H9 (cell line): ENCODE data around the gene IFNA21. TPM values are rescaled to one million over a fixed set of nuclear protein-coding genes. Genes with fewer than 3 reads are reported as not detected.
"Not testable (repeated sequence)": the region's sequence is repeated elsewhere in the genome, so short reads cannot be mapped to it uniquely, and the experiment has no call there.

Experiments
- DNase-seq: peaks from one replicate; pipeline ENCODE4 v3.0.0-alpha.2; 2017
- H2AFZ ChIP-seq: one replicate; pipeline ENCODE4 v1.6.1; 2013; ENCODE audit warnings: mild to moderate bottlenecking, low read length, control low read depth, moderate library complexity
- H2AK5ac ChIP-seq: 2 replicates; pipeline ENCODE4 v1.6.1; 2013; ENCODE audit warnings: low read length, control low read depth, mixed read lengths; ENCODE audit not compliant: insufficient read length
- H2BK120ac ChIP-seq: one replicate; pipeline ENCODE4 v1.6.1; 2013; ENCODE audit warnings: low read depth, mild to moderate bottlenecking, low read length, control low read depth, inconsistent platforms; ENCODE audit not compliant: poor library complexity, severe bottlenecking
- H2BK12ac ChIP-seq: 2 replicates; pipeline ENCODE4 v1.6.1; 2013; ENCODE audit warnings: low read length, control low read depth, mixed read lengths, low read depth; ENCODE audit not compliant: insufficient read length
- H2BK15ac ChIP-seq: 2 replicates; pipeline ENCODE4 v1.6.1; 2013; ENCODE audit warnings: low read depth, low read length, control low read depth
- H2BK20ac ChIP-seq: one replicate; pipeline ENCODE4 v1.6.1; 2013; ENCODE audit warnings: low read depth, mild to moderate bottlenecking, low read length, control low read depth, inconsistent platforms; ENCODE audit not compliant: poor library complexity, severe bottlenecking
- H2BK5ac ChIP-seq: 2 replicates; pipeline ENCODE4 v1.6.1; 2013; ENCODE audit warnings: low read length, control low read depth, mixed read lengths; ENCODE audit not compliant: insufficient read length
- H3K14ac ChIP-seq: 2 replicates; pipeline ENCODE4 v1.6.1; 2013; ENCODE audit warnings: low read length, control low read depth; ENCODE audit not compliant: insufficient read depth
- H3K18ac ChIP-seq: 2 replicates; pipeline ENCODE4 v1.6.1; 2013; ENCODE audit warnings: low read depth, mild to moderate bottlenecking, mixed read lengths, low read length, control low read depth; ENCODE audit not compliant: insufficient read length
- H3K23ac ChIP-seq: 2 replicates; pipeline ENCODE4 v1.6.1; 2013; ENCODE audit warnings: low read length, control low read depth, mixed read lengths, low read depth; ENCODE audit not compliant: insufficient read length
- H3K23me2 ChIP-seq: 2 replicates; pipeline ENCODE4 v1.6.1; 2013; ENCODE audit warnings: low read depth, mild to moderate bottlenecking, mixed read lengths, low read length, control low read depth; ENCODE audit not compliant: insufficient read length, poor library complexity, severe bottlenecking
- H3K27ac ChIP-seq: 2 replicates; pipeline ENCODE4 v1.5.1; 2013; ENCODE audit warnings: low read length, control low read depth, mixed read lengths, low read depth; ENCODE audit not compliant: insufficient read length
- H3K27me3 ChIP-seq: 2 replicates; pipeline ENCODE4 v1.6.1; 2013; ENCODE audit warnings: low read length, control low read depth, inconsistent platforms; ENCODE audit not compliant: insufficient read depth
- H3K4ac ChIP-seq: 2 replicates; pipeline ENCODE4 v1.6.1; 2013; ENCODE audit warnings: low read depth, mild to moderate bottlenecking, control low read depth, inconsistent platforms, low read length, moderate library complexity
- H3K4me1 ChIP-seq: 2 replicates; pipeline ENCODE4 v1.6.1; 2013; ENCODE audit warnings: low read length, control low read depth, inconsistent platforms; ENCODE audit not compliant: insufficient read depth
- H3K4me2 ChIP-seq: 2 replicates; pipeline ENCODE4 v1.6.1; 2013; ENCODE audit warnings: low read length, control low read depth, mixed read lengths; ENCODE audit not compliant: insufficient read length, insufficient read depth
- H3K56ac ChIP-seq: 2 replicates; pipeline ENCODE4 v1.6.1; 2013; ENCODE audit warnings: low read depth, mild to moderate bottlenecking, mixed read lengths, low read length, control low read depth; ENCODE audit not compliant: insufficient read length
- H3K79me1 ChIP-seq: 2 replicates; pipeline ENCODE4 v1.6.1; 2013; ENCODE audit warnings: low read depth, mild to moderate bottlenecking, moderate library complexity, low read length, control low read depth, inconsistent platforms; ENCODE audit not compliant: insufficient read depth, poor library complexity, severe bottlenecking
- H3K79me2 ChIP-seq: 2 replicates; pipeline ENCODE4 v1.6.1; 2013; ENCODE audit warnings: low read length, control low read depth, inconsistent platforms; ENCODE audit not compliant: insufficient read depth
- H3K9ac ChIP-seq: 2 replicates; pipeline ENCODE4 v1.6.1; 2013; ENCODE audit warnings: low read length, control low read depth, mixed read lengths; ENCODE audit not compliant: insufficient read length; ENCODE audit errors: extremely low read depth
- H3K9me3 ChIP-seq: one replicate; pipeline ENCODE4 v1.6.1; 2013; ENCODE audit warnings: low read depth, low read length, inconsistent platforms; ENCODE audit not compliant: control insufficient read depth
- H3T11ph ChIP-seq: one replicate; pipeline ENCODE4 v1.6.1; 2013; ENCODE audit warnings: mild to moderate bottlenecking, low read length, control low read depth, inconsistent platforms
- H4K20me1 ChIP-seq: one replicate; pipeline ENCODE4 v1.6.1; 2013; ENCODE audit not compliant: control insufficient read depth, insufficient read length, insufficient read depth
- H4K5ac ChIP-seq: 2 replicates; pipeline ENCODE4 v1.6.1; 2013; ENCODE audit warnings: low read depth, mild to moderate bottlenecking, mixed read lengths, low read length, control low read depth; ENCODE audit not compliant: insufficient read length
- H4K8ac ChIP-seq: replicated peaks from 2 replicates; pipeline ENCODE4 v1.6.1; 2013; ENCODE audit warnings: low read length, control low read depth, mixed read lengths, low read depth; ENCODE audit not compliant: insufficient read length
- H4K91ac ChIP-seq: 2 replicates; pipeline ENCODE4 v1.6.1; 2013; ENCODE audit warnings: low read depth, mild to moderate bottlenecking, moderate library complexity, mixed read lengths, low read length, control low read depth; ENCODE audit not compliant: insufficient read length
- H3K27ac Mint-ChIP-seq, 3 experiments: 2 replicates in 2 of 3; 3 replicates in 1 of 3; pipeline ENCODE4 v1.8.0; 2020 to 2021; ENCODE audit warnings: mixed read lengths in 3 of 3, mild to moderate bottlenecking in 1 of 3, moderate library complexity in 1 of 3
- H3K27me3 Mint-ChIP-seq: 2 replicates; pipeline ENCODE4 v1.8.0; 2021; ENCODE audit warnings: low read depth, mild to moderate bottlenecking, moderate library complexity, mixed read lengths
- H3K36me3 Mint-ChIP-seq, 3 experiments: 2 replicates in 2 of 3; 3 replicates in 1 of 3; pipeline ENCODE4 v1.8.0; 2020 to 2021; ENCODE audit warnings: low read depth in 3 of 3, mixed read lengths in 3 of 3; ENCODE audit not compliant: insufficient read depth in 1 of 3
- H3K4me1 Mint-ChIP-seq, 2 experiments: 2 replicates each; pipeline ENCODE4 v1.8.0; 2020; ENCODE audit warnings: mixed read lengths in 2 of 2
- H3K4me3 Mint-ChIP-seq, 2 experiments: 2 replicates in 1 of 2; 3 replicates in 1 of 2; pipeline ENCODE4 v1.8.0; 2020 to 2021; ENCODE audit warnings: mild to moderate bottlenecking in 2 of 2, mixed read lengths in 2 of 2, moderate library complexity in 1 of 2
- H3K9me3 Mint-ChIP-seq, 2 experiments: 2 replicates in 1 of 2; 3 replicates in 1 of 2; pipeline ENCODE4 v1.8.0; 2020; ENCODE audit warnings: mild to moderate bottlenecking in 2 of 2, mixed read lengths in 2 of 2, moderate library complexity in 1 of 2
- CTCF ChIP-seq: fragments of 200-600 bp; sonication (generic); conservative IDR thresholded peaks from 3 replicates; pipeline ENCODE4 v1.8.0; 2021; ENCODE audit warnings: antibody characterized with exemption, mild to moderate bottlenecking
- WGBS: extraction: QIAGEN DNeasy Blood & Tissue Kit; methylation state at CpG from one replicate; pipeline ENCODE4 v1.1.7; 2013; ENCODE audit warnings: missing lambda C conversion rate, low lambda C conversion rate, mixed read lengths; ENCODE audit not compliant: insufficient read length; ENCODE audit errors: extremely low coverage; 5-methylcytosine and 5-hydroxymethylcytosine counted together
- total RNA-seq: library from RNA; stranded (reverse); gene quantifications from 2 replicates; pipeline ENCODE4 v1.2.1, GENCODE V29; 2021

IFNA21 gene
- total RNA-seq, 1 experiment from 2014 or later: not detected

- H3K27me3 Mint-ChIP-seq: peaks cover 13% of the 10 kb centered on the region
- H3K4me1 ChIP-seq, H3K27ac ChIP-seq, H2BK15ac ChIP-seq, H3K14ac ChIP-seq, H3K36me3 Mint-ChIP-seq, H3K23ac ChIP-seq, H3K4ac ChIP-seq, H3K79me1 ChIP-seq, DNase-seq, H2AFZ ChIP-seq, H3K9ac ChIP-seq, H3K4me2 ChIP-seq, H3K56ac ChIP-seq, H3K9me3 Mint-ChIP-seq, H3K27me3 ChIP-seq, H3T11ph ChIP-seq, H3K4me3 Mint-ChIP-seq, H3K23me2 ChIP-seq, H3K9me3 ChIP-seq, H2BK12ac ChIP-seq, H2BK120ac ChIP-seq, H4K91ac ChIP-seq, H3K27ac Mint-ChIP-seq, H4K20me1 ChIP-seq, H4K8ac ChIP-seq, H3K18ac ChIP-seq, H4K5ac ChIP-seq, H2BK20ac ChIP-seq, H3K4me1 Mint-ChIP-seq, H2BK5ac ChIP-seq, H3K79me2 ChIP-seq, H2AK5ac ChIP-seq: not testable (repeated sequence)
- no CpG with 5 or more reads among the region's 6 CpGs for WGBS
- TF ChIP-seq CTCF: peak; percentile 75
Measured at GRCh38 chr9:21194867-21195776, 28.7 kb upstream of the IFNA21 start.

- not testable (repeated sequence) for H3K4me1 Mint-ChIP-seq, H3K18ac ChIP-seq, DNase-seq, H2BK120ac ChIP-seq, H3K14ac ChIP-seq, H3K27me3 Mint-ChIP-seq, H4K5ac ChIP-seq, H3K9ac ChIP-seq, H2BK5ac ChIP-seq, H3K79me2 ChIP-seq, H2BK12ac ChIP-seq, H3K4me1 ChIP-seq, H3K79me1 ChIP-seq, H3K4me2 ChIP-seq, H4K20me1 ChIP-seq, H4K8ac ChIP-seq, H3K27me3 ChIP-seq, H4K91ac ChIP-seq, H3T11ph ChIP-seq, H2AFZ ChIP-seq, H3K36me3 Mint-ChIP-seq, H3K56ac ChIP-seq, H3K27ac Mint-ChIP-seq, H3K9me3 Mint-ChIP-seq, H3K4ac ChIP-seq, H3K27ac ChIP-seq, H2BK15ac ChIP-seq, H2AK5ac ChIP-seq, H2BK20ac ChIP-seq, H3K23ac ChIP-seq, H3K4me3 Mint-ChIP-seq, H3K23me2 ChIP-seq, H3K9me3 ChIP-seq
- WGBS: no CpG with 5 or more reads among the region's 3 CpGs
Measured at GRCh38 chr9:21187487-21187886, 21.0 kb upstream of the IFNA21 start, which contains the start of gene IFNA4. Gene IFNA4, minus strand, starts transcription at chr9:21187587. Its CDS starts 56 bp downstream, at chr9:21187531.
